ENCODE data around the gene GSTO2.
A peak's percentile ranks its signal among the peaks of the same experiment; 100 is the strongest.
"Not testable (repeated sequence)": the region's sequence is repeated elsewhere in the genome, so short reads cannot be mapped to it uniquely, and the experiment has no call there.

GSTO2 gene
- 0.92 to 2.5 (median 2.1) reads per million in 3 experiments for total RNA-seq

- DNase-seq, result peak; percentile 99
Observed at GRCh38 chr10:104268713-104269645, at the start of gene GSTO2. GSTO2 (plus strand) TSS chr10:104269184; CDS start chr10:104274916, 5,732 bp downstream.

GRCh38 chr10:104220522-104220921 lies 48.5 kb upstream of the GSTO2 start:
- DNase-seq, result no peak

- no peak for DNase-seq
Observed at GRCh38 chr10:104223304-104223703, 45.7 kb upstream of the GSTO2 start.

- no peak for DNase-seq
Observed at GRCh38 chr10:104230490-104230889, 38.5 kb upstream of the GSTO2 start.

- peak; percentile 99 for DNase-seq
Observed at GRCh38 chr10:104231784-104232612, 37.0 kb upstream of the GSTO2 start, which contains the start of gene CFAP43. CFAP43 (minus strand) TSS chr10:104232364; CDS start chr10:104232246, 118 bp downstream.

GRCh38 chr10:104232613-104233102 lies 36.3 kb upstream of the GSTO2 start:
- no peak for DNase-seq

- DNase-seq, result no peak
Observed at GRCh38 chr10:104233817-104234216, 35.2 kb upstream of the GSTO2 start.

GRCh38 chr10:104234934-104235333 lies 34.0 kb upstream of the GSTO2 start:
- no peak for DNase-seq

GRCh38 chr10:104235801-104236200 lies 33.2 kb upstream of the GSTO2 start:
- no peak for DNase-seq

- DNase-seq, result no peak
Observed at GRCh38 chr10:104240078-104240477, 28.9 kb upstream of the GSTO2 start.

- no peak for DNase-seq
Observed at GRCh38 chr10:104242545-104242944, 26.4 kb upstream of the GSTO2 start.

GRCh38 chr10:104243009-104243408 lies 26.0 kb upstream of the GSTO2 start:
- not testable (repeated sequence) for DNase-seq

GRCh38 chr10:104243512-104243911 lies 25.5 kb upstream of the GSTO2 start:
- DNase-seq, result no peak

- DNase-seq, result no peak
Observed at GRCh38 chr10:104245066-104245632, 23.8 kb upstream of the GSTO2 start.

GRCh38 chr10:104246976-104247375 lies 22.0 kb upstream of the GSTO2 start:
- DNase-seq, result no peak

- DNase-seq, result no peak
Observed at GRCh38 chr10:104247513-104248146, 21.4 kb upstream of the GSTO2 start.

- not testable (repeated sequence) for DNase-seq
Observed at GRCh38 chr10:104248931-104249330, 20.1 kb upstream of the GSTO2 start.

GRCh38 chr10:104250371-104250770 lies 18.6 kb upstream of the GSTO2 start:
- DNase-seq, result no peak

GRCh38 chr10:104251443-104251842 lies 17.5 kb upstream of the GSTO2 start:
- no peak for DNase-seq

- no peak for DNase-seq
Observed at GRCh38 chr10:104252368-104252767, 16.6 kb upstream of the GSTO2 start.

GRCh38 chr10:104253106-104253505 lies 15.9 kb upstream of the GSTO2 start:
- no peak for DNase-seq

Data from central memory CD4-positive, alpha-beta T cell (primary cell).